ENCODE measurements around the gene PPARA. TPM values are rescaled to one million over a fixed set of nuclear protein-coding genes. Genes with fewer than 3 reads are reported as not detected.
A peak's percentile ranks its signal among the peaks of the same experiment; 100 is the strongest.

Gene PPARA
- total and polyA plus RNA-seq, 2 of the 4 experiments (the other 2 are of a cell fraction) = 3.1 to 7.0 TPM

GRCh38 chr22:46121079-46121478, 29.2 kb upstream of the PPARA start:
- no peak overlapping the region for H2BK120ac ChIP-seq (ENCODE audit: low read depth, low read length)
- H2AK5ac ChIP-seq (ENCODE audit: low read depth, low read length) = peak overlapping the region; percentile 18; the same call in 1 of the 2 replicates
- 93% methylated on average over 5 of the region's 6 CpGs; no CpG with 5 or more reads in 1 of the 2 experiments for WGBS, 2 experiments (ENCODE audit: extremely low coverage in 2 of 2, insufficient read length in 1 of 2)
- no peak overlapping the region for H3K4me2 ChIP-seq (ENCODE audit: low read depth, low read length)
- peak overlapping the region; percentile 44 for H2AFZ ChIP-seq (replicated peaks; ENCODE audit: low read length, poor library complexity)
- no peaks in the 10 kb centered on the region for H4K20me1 ChIP-seq (ENCODE audit: insufficient read depth, low read length)
- no peak overlapping the region for H4K8ac ChIP-seq (ENCODE audit: low read depth in 2 of 2, low read length in 2 of 2)
- H3K4ac ChIP-seq (ENCODE audit: low read depth, low read length) = no peak overlapping the region
- no peak for TF ChIP-seq CTCF (conservative IDR thresholded peaks at IDR 0.05; ENCODE audit: low read depth, low read length)
- no peak for TF ChIP-seq POLR2A (IDR thresholded peaks at IDR 0.05; ENCODE audit: low read depth, low read length)
- in situ Hi-C loops (cut with MboI; ENCODE audit: low sequenced_read_pairs) = loop anchor here (5.0 kb wide), 1 partner anchor 176 kb away; the partner anchor contains the start of gene GTSE1
- H3K4me3 ChIP-seq (ENCODE audit: insufficient read depth, low read depth, low read length) = no peak overlapping the region
- no peak overlapping the region for H4K91ac ChIP-seq (ENCODE audit: insufficient read depth, low read depth, low read length)
- BruUV-seq (replicated peaks) = no TSS peak
- H2BK20ac ChIP-seq (ENCODE audit: low read depth, low read length) = no peak overlapping the region
- no peaks in the 10 kb centered on the region; the same call in 1 of the 2 replicates for H3K9me1 ChIP-seq (ENCODE audit: insufficient read depth, low read length)
- peak overlapping the region; percentile 52 for H2AK9ac ChIP-seq (replicated peaks; ENCODE audit: low read depth, low read length, poor library complexity)
- H3K18ac ChIP-seq (ENCODE audit: low read depth, low read length) = no peak overlapping the region
- H3K27me3 ChIP-seq (ENCODE audit: control insufficient read depth, insufficient read depth, low read length) = no peaks in the 10 kb centered on the region
- no peak overlapping the region for H3K27ac ChIP-seq (ENCODE audit: insufficient read depth, low read length)
- no peak overlapping the region for H3K14ac ChIP-seq (replicated peaks; ENCODE audit: low read depth, low read length)
- dilution Hi-C loops (cut with HindIII; ENCODE audit: low sequenced_read_pairs, unreplicated experiment) = no loop called here
- H4K5ac ChIP-seq (ENCODE audit: low read depth, low read length) = no peak overlapping the region
- ATAC-seq (ENCODE audit: low read depth) (no peak), DNase-seq (no peak)
- no peaks in the 10 kb centered on the region for H3K36me3 ChIP-seq (ENCODE audit: control insufficient read depth, insufficient read depth, low read length)
- ChIA-PET CTCF (interaction anchor here (0.7 to 1.4 kb wide), 2 partner anchors 86 to 194 kb away, joined by 3 to 5 read pairs; no protein-coding TSS in a partner anchor), POLR2A (ENCODE audit: unreplicated experiment) (no interaction called here)
- peaks cover 13% of the 10 kb centered on the region for H3K4me1 ChIP-seq (ENCODE audit: control insufficient read depth, insufficient read depth, low read length)
- no peaks in the 10 kb centered on the region for H3K9me3 ChIP-seq (ENCODE audit: control insufficient read depth, insufficient read depth, low read length)
- intact Hi-C loops (cut with micrococcal nuclease) = loop anchor here (5.0 kb wide), 1 partner anchor 176 kb away; the partner anchor contains the start of gene GTSE1
- no peaks in the 10 kb centered on the region for H3K79me1 ChIP-seq (ENCODE audit: low read depth in 1 of 2, low read length in 2 of 2)
- H3K9ac ChIP-seq (ENCODE audit: low read depth, low read length) = no peak overlapping the region
- H2BK5ac ChIP-seq (ENCODE audit: low read depth, low read length, poor library complexity, severe bottlenecking) = no peak overlapping the region
- no peak overlapping the region for H3K23ac ChIP-seq (ENCODE audit: low read depth, low read length)
- H2BK15ac ChIP-seq (ENCODE audit: low read depth, low read length) = no peak overlapping the region
- H3K56ac ChIP-seq (ENCODE audit: extremely low read depth, insufficient read depth, low read length) = no peak overlapping the region

All from IMR-90 (cell line).